Prostate gland (tissue), 2 donors: ENCODE measurements around the gene PTPRJ.

ENCODE experiments used
- POLR2A ChIP-seq: fragments of 450-650 bp; IDR thresholded peaks from one replicate; pipeline ENCODE4 v1.6.1; 2016; ENCODE audit warnings: antibody characterized with exemption, mild to moderate bottlenecking
- POLR2AphosphoS5 ChIP-seq: sonication (generic); formaldehyde crosslinking; IDR thresholded peaks from one replicate; pipeline ENCODE4 v1.6.1; 2017; ENCODE audit warnings: antibody characterized with exemption
- TF ChIP-seq, protein P1 (sequence below), 4 experiments: fragments of 200-600 bp in 2 of 4; fragments of 450-650 bp in 2 of 4; sonication (generic) in 2 of 4; IDR thresholded peaks; 1 replicate in 3 of 4; 2 replicates in 1 of 4; pipeline ENCODE4 v1.5.1; 2016 to 2019; ENCODE audit warnings: antibody characterized with exemption in 4 of 4, mild to moderate bottlenecking in 2 of 4, moderate library complexity in 2 of 4

GRCh38 chr11:48005831-48006270 lies 25.5 kb downstream of the PTPRJ start:
- TF ChIP-seq, protein P1, sequence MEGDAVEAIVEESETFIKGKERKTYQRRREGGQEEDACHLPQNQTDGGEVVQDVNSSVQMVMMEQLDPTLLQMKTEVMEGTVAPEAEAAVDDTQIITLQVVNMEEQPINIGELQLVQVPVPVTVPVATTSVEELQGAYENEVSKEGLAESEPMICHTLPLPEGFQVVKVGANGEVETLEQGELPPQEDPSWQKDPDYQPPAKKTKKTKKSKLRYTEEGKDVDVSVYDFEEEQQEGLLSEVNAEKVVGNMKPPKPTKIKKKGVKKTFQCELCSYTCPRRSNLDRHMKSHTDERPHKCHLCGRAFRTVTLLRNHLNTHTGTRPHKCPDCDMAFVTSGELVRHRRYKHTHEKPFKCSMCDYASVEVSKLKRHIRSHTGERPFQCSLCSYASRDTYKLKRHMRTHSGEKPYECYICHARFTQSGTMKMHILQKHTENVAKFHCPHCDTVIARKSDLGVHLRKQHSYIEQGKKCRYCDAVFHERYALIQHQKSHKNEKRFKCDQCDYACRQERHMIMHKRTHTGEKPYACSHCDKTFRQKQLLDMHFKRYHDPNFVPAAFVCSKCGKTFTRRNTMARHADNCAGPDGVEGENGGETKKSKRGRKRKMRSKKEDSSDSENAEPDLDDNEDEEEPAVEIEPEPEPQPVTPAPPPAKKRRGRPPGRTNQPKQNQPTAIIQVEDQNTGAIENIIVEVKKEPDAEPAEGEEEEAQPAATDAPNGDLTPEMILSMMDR (IDR thresholded peaks at IDR 0.05): no peak
- no peak for TF ChIP-seq POLR2AphosphoS5
- no peak for TF ChIP-seq POLR2A
